Measurements from ENCODE around the gene SERTAD3.

The SERTAD3 gene

DNA sequence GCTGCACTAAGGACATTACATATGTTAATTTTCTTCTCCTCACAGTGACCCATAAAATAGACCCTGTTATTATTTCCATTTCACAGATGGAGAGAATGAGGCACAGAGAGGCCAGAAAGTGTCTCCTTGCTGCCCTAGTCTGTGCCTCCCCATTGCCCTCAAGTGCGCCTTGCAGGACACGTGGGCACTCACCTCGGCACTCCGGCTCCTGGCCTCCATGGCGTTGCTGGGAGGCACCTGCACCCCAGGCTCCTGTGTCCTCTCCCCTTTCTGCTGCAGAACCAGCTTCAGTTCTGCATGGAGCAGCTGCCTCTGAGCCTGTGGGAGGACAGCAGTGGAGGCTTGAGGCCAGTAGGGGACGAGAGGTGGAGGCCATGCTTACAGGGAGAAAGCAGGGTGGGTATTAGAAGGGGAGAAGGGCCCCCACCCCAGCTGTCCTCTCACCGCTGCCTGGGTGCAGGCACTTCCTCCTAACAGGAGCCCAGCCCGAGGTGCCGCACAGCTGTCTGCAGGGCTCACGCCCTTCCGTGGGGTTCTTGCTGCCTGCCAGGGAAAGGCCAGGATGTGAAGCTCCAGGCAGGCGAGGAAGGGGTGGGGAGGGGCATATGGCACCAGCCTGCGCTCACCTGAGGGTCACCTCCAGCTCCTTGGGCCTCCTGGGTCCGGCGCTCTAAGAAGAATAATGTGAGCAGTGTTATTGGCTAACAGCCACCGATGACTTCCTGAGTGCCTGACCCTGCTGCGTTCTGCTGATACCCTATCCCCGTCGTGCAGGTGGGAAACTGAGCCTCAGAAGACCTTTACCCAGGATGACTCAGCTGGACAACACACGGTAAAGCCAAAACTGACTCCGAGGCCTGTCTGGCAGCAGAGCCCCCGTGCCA is 36.2 kb downstream of the SERTAD3 start:
- FAIRE-seq, result no peak

DNA sequence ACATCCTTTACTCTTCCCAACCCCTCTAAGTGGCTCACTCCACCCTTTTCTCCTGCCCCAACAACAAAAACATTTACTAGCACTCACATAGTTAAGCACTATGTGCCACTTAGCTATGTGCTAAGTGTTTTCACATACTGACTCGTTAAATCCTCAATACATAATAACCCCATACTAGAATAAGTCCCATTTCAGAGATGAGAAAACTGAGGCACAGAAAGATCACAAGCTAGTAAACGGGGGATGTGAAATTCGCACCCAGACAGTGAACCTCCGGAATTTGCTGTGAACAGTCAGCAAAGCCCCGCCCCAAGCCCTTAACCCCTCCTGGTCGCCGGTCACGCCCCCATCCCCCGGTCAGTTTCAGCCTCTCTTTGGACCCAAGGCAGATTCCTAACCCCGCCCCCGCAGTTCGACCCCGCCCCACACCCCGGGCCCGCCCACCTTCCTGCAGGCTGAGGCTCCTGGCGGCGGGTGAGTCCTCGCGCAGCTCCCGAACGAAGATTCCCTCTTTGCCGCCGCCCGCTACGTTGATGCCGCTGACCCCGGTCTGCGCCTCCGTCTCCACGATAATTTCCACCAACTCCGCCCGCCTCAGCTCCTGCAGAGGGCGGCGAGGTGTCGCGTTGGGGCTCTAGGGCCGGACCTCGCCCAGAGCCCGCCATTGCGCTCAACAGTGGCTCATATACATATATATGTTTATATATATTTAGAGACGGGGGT is 40.7 kb downstream of the SERTAD3 start:
- FAIRE-seq, result no peak

GRCh38 chr19:40400559-40400958 is 43.6 kb downstream of the SERTAD3 start:
- no peak for FAIRE-seq

DNA sequence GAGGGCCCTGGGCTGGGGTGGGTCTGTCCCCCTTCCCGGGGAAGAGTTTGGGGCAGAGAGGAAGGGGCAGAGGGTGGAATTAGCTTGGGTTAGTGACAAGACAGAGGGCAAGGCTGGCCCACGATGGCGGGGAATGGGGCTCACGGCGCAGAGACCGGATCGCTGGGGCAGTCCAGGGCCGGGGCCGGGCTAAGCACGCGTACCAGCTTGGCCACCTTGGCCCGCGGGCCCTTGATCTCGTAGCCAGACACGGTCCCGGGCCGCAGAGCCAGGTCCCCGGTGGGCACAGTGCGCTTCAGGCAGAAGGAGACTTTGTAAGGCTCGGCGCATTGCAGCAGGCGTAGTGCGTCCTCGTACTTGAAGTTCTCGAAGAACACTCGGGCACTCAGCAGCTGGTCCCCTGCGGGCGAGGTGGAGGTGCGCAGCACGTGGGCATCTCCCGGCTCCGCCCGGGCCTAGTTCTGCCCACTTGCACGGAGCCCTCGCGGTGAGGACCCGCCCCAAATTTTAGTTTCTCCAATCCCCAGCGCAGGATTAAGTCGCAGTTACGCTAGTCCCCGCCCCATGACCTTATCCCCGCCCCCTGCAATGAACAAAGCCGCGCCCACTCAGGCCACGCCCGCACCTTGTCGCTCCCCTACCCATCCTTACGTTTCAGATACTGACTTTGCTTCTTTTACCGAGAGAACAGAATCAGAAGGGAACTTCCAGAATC is 45.6 kb downstream of the SERTAD3 start:
- FAIRE-seq, result no peak

DNA sequence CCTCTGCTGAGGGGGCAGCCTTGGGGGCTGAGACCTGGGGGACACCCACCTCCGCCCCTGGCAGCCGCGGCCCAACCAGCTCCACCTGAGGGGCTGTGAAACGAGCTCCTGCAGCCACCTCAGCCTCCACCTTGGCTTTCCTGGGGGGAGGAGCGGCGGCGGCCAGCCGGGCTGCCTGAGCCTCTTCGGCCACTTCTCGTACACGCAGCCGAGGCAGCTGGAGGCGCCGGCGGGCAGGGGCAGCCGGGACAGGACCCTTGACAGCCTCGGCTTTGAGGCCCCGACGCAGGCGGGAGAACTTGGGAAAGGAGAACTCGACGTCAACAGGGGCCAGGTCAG is 46.6 kb downstream of the SERTAD3 start:
- no peak for FAIRE-seq

DNA sequence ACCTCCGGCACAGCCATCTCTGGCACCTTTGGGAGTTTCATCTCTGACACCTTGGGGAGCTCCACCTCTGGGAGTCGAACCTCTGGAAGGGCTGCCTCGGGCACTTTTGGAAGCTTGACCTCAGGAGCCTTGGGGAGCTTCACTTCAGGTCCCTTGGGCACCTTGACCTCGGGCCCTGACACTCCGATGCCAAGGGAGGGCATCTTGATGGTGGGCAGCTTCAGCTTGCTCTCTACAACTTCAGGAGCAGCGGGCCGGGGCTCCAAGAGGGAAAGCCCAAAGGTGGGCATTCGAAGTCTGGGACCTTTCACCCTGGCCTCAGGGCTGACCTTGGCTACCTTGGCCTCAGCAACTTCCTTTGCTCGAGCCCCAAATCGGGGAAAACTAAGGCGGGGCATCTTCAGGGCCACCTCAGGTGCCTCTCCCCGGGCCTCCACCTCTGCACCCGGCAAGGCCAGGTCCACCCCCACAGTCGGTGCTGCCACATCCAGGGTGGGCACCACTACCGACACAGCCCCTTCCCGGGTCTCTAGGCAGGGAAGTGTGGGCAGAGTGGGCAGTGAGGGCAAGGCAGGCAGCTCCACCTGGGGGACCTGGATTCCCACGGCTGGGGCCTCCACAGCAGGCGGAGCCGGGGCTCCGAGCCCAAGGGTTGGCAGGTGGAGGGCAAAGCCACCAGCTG is 47.1 kb downstream of the SERTAD3 start:
- no peak for FAIRE-seq

DNA sequence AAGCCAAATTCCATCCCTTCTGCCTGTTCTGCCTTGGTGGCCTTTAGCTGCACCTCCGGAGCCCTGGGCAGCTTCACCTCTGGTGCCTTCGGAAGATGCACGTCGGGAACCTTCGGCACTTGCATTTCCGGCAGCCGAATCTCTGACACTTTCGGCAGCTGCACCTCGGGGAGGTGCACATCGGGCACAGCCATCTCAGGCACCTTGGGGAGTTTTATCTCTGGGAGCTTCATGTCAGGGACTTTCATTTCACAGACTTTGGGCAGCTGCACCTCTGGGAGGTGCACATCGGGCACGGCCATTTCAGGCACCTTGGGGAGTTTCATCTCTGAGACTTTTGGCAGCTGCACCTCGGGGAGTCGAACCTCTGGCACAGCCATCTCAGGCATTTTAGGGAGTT is 48.2 kb downstream of the SERTAD3 start:
- no peak for FAIRE-seq

DNA sequence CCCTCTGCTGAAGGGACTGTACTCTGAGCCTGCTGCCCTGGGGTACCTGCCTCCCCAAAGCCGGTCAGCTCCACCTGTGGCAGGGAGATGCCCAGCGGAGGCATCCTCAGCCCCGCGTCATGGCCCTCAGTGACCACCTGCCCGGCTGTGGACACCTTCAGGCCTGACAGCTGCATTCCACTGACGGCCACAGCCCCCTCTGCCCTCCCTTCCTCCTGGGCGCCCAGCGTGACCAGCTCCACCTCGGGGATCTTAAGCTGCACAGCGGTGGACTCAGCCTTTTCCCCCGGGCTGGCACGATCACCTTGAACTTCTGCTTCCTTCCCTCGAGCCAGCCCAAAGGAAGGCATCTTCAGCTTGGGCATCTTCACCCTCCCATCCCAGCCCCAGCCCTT is 49.3 kb downstream of the SERTAD3 start:
- FAIRE-seq, result no peak

DNA sequence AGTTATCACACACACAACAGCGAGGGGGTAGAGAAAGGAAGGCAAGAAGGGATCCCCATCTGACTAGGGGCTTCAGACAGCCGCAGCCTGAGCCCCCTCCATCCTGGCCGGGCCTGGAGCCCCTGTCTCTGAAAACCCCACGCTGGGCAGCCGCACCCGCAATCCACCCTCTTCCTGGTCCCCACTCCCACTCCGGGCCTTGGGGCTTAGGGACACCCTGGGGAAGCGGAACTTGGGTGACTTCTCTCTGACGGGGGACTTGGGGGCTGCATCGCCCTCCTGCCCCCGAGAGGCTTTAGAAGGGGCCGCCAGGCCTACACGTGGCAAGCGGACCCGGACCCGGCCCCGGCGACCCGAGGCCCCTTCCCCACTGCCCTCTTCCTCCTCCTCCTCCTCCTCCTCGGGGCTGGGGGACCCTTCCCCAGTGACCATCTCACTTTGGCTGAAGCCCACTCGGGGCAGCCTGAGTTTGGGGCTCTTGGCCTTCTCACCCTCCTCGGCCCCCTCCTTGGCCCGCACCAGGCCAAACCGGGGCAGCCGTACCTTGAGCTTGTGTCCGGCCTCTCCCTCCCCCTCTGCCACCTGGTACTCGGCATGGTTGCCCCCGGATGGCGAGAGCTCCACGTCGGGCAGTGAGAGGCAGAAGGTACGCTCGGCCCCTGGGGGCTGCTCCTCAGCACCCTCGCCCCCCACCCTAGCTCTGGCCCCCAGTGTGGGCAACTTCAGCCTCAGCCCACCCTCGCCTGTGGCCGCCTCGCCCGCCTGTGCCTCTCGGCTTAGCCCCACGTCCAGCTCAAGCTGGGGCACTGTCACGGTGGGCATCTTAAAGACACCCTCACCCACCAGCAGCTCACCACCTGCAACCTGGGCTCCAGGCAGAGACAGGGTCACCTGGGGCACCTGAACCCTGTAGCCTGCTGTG is 50.0 kb downstream of the SERTAD3 start:
- no peak for FAIRE-seq

DNA sequence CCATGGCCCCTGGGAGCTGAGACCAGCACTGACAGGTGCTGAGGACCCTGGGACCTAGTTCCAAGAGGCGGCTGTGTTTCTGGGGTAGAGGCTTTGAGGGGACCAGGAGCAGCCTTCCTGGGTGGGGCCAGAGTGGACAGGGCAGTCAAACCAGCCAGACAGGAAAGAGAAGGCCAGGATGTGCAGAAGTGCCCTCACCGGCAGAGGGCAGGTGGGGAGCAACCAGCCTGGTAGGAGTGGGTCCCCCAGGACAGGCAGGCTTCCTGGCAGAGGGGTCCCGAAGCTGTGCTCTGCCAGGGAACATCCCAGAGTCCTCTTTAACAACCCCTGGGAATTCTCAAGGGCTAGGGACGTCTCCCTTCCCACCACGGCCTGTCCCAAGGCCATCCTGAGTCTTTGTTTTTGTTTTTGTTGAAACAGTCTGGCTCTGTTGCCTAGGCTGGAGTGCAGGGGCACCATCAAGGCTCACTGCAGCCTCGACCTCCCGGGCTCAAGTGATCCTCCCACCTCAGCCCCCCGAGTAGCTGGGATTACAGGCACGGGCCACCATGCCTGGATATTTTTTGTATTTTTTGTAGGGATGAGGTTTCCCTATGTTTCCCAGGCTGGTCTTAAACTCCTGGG is 51.1 kb downstream of the SERTAD3 start:
- no peak for FAIRE-seq

DNA sequence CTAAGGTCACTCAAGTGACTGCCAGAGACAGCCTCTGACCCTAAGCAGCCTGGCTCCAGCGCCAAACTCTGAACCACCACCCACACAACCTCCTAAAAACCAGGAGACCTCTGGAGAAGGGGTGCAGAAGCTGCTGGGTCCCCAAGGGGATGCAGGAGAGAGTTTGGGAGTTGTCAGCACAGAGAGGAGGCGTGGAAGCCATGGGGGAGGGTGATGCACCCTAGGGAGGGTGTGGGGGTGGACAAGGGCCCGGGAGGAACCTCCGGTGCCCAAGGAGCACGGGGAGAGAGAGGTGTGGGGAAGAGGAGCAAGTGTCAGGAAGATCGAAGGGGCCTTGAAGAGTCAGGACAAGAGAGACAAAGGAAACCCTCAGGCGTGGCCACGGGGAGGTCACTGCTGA is 52.0 kb downstream of the SERTAD3 start:
- no peak for FAIRE-seq
